NCI-H1092 (cell line): ENCODE results near the gene GPR183.

Experiments used
- DNase-seq: peaks from one replicate; lab custom pipeline; 2025; lab: John Stamatoyannopoulos, UW

Gene GPR183

GRCh38 chr13:99307247-99307646 is at the start of gene GPR183:
TSS of gene GPR183 (minus strand) at chr13:99307399. CDS start at chr13:99296145, 11,254 bp downstream.
- no peak for DNase-seq

- no peak for DNase-seq
Measured at GRCh38 chr13:99356262-99357091, 49.3 kb upstream of the GPR183 start.

GRCh38 chr13:99356012-99356261 is 48.7 kb upstream of the GPR183 start:
- DNase-seq = no peak

- no peak for DNase-seq
Measured at GRCh38 chr13:99355267-99356011, 48.2 kb upstream of the GPR183 start.

GRCh38 chr13:99354371-99354951 is 47.3 kb upstream of the GPR183 start:
- no peak for DNase-seq

GRCh38 chr13:99353836-99354235 is 46.6 kb upstream of the GPR183 start:
- DNase-seq = no peak

GRCh38 chr13:99353246-99353600 is 46.0 kb upstream of the GPR183 start:
- DNase-seq = no peak

GRCh38 chr13:99352351-99353245 is 45.4 kb upstream of the GPR183 start:
- DNase-seq = no peak

- DNase-seq = no peak
Measured at GRCh38 chr13:99351772-99352171, 44.6 kb upstream of the GPR183 start.

GRCh38 chr13:99350191-99350590 is 43.0 kb upstream of the GPR183 start:
- no peak for DNase-seq

- DNase-seq = no peak
Measured at GRCh38 chr13:99347911-99348451, 40.8 kb upstream of the GPR183 start.

- DNase-seq = no peak
Measured at GRCh38 chr13:99347335-99347878, 40.2 kb upstream of the GPR183 start.

- DNase-seq = no peak
Measured at GRCh38 chr13:99346335-99347042, 39.3 kb upstream of the GPR183 start.

GRCh38 chr13:99345345-99345744 is 38.1 kb upstream of the GPR183 start:
- DNase-seq = no peak

- no peak for DNase-seq
Measured at GRCh38 chr13:99344610-99345208, 37.5 kb upstream of the GPR183 start.

GRCh38 chr13:99342723-99343315 is 35.6 kb upstream of the GPR183 start:
- no peak for DNase-seq

- no peak for DNase-seq
Measured at GRCh38 chr13:99341969-99342722, 34.9 kb upstream of the GPR183 start.

- no peak for DNase-seq
Measured at GRCh38 chr13:99340638-99341037, 33.4 kb upstream of the GPR183 start.

GRCh38 chr13:99339736-99340397 is 32.7 kb upstream of the GPR183 start:
- no peak for DNase-seq
